GM12878 (cell line): ENCODE data around the gene MDFI.

Experiments used
- BCL11A ChIP-seq: IDR thresholded peaks from 2 replicates; pipeline ENCODE4 v1.6.1; 2011; ENCODE audit warnings: low read depth, low read length
- CTCF ChIP-seq, 3 experiments: IDR thresholded peaks in 2 of 3; conservative IDR thresholded peaks in 1 of 3; 2 replicates each; pipeline ENCODE4 v1.5.1; 2011; ENCODE audit warnings: low read depth in 3 of 3, low read length in 3 of 3, mild to moderate bottlenecking in 3 of 3, control low read depth in 2 of 3, moderate library complexity in 2 of 3, inconsistent platforms in 1 of 3, mixed read lengths in 1 of 3; ENCODE audit not compliant: control insufficient read depth in 2 of 3, insufficient read depth in 1 of 3; ENCODE audit errors: extremely low read depth in 1 of 3
- ETV6 ChIP-seq, 2 experiments: fragments of 450-650 bp in 1 of 2; IDR thresholded peaks in 1 of 2; conservative IDR thresholded peaks in 1 of 2; 2 replicates each; pipeline ENCODE4 v1.6.1; 2014; ENCODE audit warnings: antibody characterized with exemption in 1 of 2, borderline replicate concordance in 1 of 2, low read depth in 1 of 2, mild to moderate bottlenecking in 1 of 2, moderate library complexity in 1 of 2
- SPI1 ChIP-seq: IDR thresholded peaks from 2 replicates; pipeline ENCODE4 v1.6.1; 2011; ENCODE audit warnings: low read depth, mild to moderate bottlenecking, low read length, moderate library complexity, borderline replicate concordance; ENCODE audit not compliant: insufficient read depth
- SUPT20H ChIP-seq: IDR thresholded peaks from 2 replicates; pipeline ENCODE4 v1.6.1; 2011; ENCODE audit warnings: low read depth, mild to moderate bottlenecking, low read length, moderate library complexity, borderline replicate concordance; ENCODE audit not compliant: control insufficient read depth

GRCh38 chr6:41653691-41654090 lies 15.4 kb downstream of the MDFI start:
- TF ChIP-seq SPI1 (no peak), BCL11A (no peak), CTCF (IDR thresholded peaks at IDR 0.05 in 2 of 3, conservative IDR thresholded peaks at IDR 0.05 in 1 of 3; ENCODE audit: control insufficient read depth in 2 of 3, extremely low read depth in 1 of 3, insufficient read depth in 1 of 3, low read depth in 3 of 3, low read length in 3 of 3) (no peak), SUPT20H (no peak), ETV6 (conservative IDR thresholded peaks at IDR 0.05 in 1 of 2, IDR thresholded peaks at IDR 0.05 in 1 of 2; ENCODE audit: borderline replicate concordance in 1 of 2, low read depth in 1 of 2) (no peak)
